Endodermal cell (in vitro differentiated cells): ENCODE results near the gene NOS1. TPM values are rescaled to one million over a fixed set of nuclear protein-coding genes. Genes with fewer than 3 reads are reported as not detected.

Source experiments
- DNase-seq: peaks from one replicate; pipeline ENCODE4 v3.0.0-alpha.2; 2017
- H3K27ac ChIP-seq: 2 replicates; pipeline ENCODE4 v1.5.1; 2013; ENCODE audit warnings: mild to moderate bottlenecking, low read depth, low read length, moderate library complexity
- H3K27me3 ChIP-seq: 2 replicates; pipeline ENCODE4 v1.6.1; 2013; ENCODE audit warnings: mild to moderate bottlenecking, low read length, moderate library complexity; ENCODE audit not compliant: insufficient read depth, control insufficient read depth, poor library complexity, severe bottlenecking
- H3K36me3 ChIP-seq: 2 replicates; pipeline ENCODE4 v1.7.0; 2013; ENCODE audit warnings: mild to moderate bottlenecking, low read length, moderate library complexity; ENCODE audit not compliant: control insufficient read depth, insufficient read depth
- H3K4me1 ChIP-seq: one replicate; pipeline ENCODE4 v1.7.0; 2013; ENCODE audit warnings: low read length; ENCODE audit not compliant: control insufficient read depth, insufficient read depth
- H3K4me3 ChIP-seq: 2 replicates; pipeline ENCODE4 v1.5.1; 2013; ENCODE audit warnings: mild to moderate bottlenecking, low read length, moderate library complexity
- H3K9ac ChIP-seq: 2 replicates; pipeline ENCODE4 v1.6.1; 2013; ENCODE audit warnings: mild to moderate bottlenecking, low read length, moderate library complexity; ENCODE audit not compliant: poor library complexity, severe bottlenecking; ENCODE audit errors: extremely low read depth
- H3K9me3 ChIP-seq: 2 replicates; pipeline ENCODE4 v1.6.1; 2013; ENCODE audit warnings: mild to moderate bottlenecking, low read length, moderate library complexity; ENCODE audit not compliant: control insufficient read depth
- H3K27ac Mint-ChIP-seq: 2 replicates; pipeline ENCODE4 v1.8.0; 2020; ENCODE audit warnings: mixed read lengths
- H3K27me3 Mint-ChIP-seq: 2 replicates; pipeline ENCODE4 v1.8.0; 2021; ENCODE audit warnings: mild to moderate bottlenecking, mixed read lengths; ENCODE audit not compliant: insufficient read depth
- H3K36me3 Mint-ChIP-seq: 2 replicates; pipeline ENCODE4 v1.8.0; 2020; ENCODE audit warnings: low read depth, mixed read lengths
- H3K4me1 Mint-ChIP-seq: 2 replicates; pipeline ENCODE4 v1.8.0; 2020; ENCODE audit warnings: mixed read lengths
- H3K4me3 Mint-ChIP-seq: 2 replicates; pipeline ENCODE4 v1.8.0; 2020; ENCODE audit warnings: mild to moderate bottlenecking, moderate library complexity, mixed read lengths
- H3K9me3 Mint-ChIP-seq: 2 replicates; pipeline ENCODE4 v1.8.0; 2020; ENCODE audit warnings: mild to moderate bottlenecking, mixed read lengths
- WGBS, 2 experiments: methylation state at CpG; one replicate each; pipeline versions ENCODE4 v1.1.5 to v1.1.7; 2013; ENCODE audit warnings: missing lambda C conversion rate in 2 of 2, mixed read lengths in 1 of 2; ENCODE audit not compliant: insufficient coverage in 1 of 2, insufficient read length in 1 of 2; 5-methylcytosine and 5-hydroxymethylcytosine counted together
- total RNA-seq, 2 donors: library from RNA; stranded (reverse); fragmentation: NEBNext Ultra II Directional in 1 of 2; extraction: Animal tissue kit (Norgen Biotek cat#: 25700) in 1 of 2; gene quantifications; 2 replicates in 1 of 2; 3 replicates in 1 of 2; pipeline ENCODE4 v1.2.1, GENCODE V29; 2021
- TF ChIP-seq, protein P1 (sequence below): fragments of 200-600 bp; sonication (generic); conservative IDR thresholded peaks from 2 replicates; pipeline ENCODE4 v1.5.0; 2021; ENCODE audit warnings: antibody characterized with exemption, mild to moderate bottlenecking

Gene NOS1
- total RNA-seq, 2 donors from 2014 or later = 0.33 to 0.88 TPM

DNA sequence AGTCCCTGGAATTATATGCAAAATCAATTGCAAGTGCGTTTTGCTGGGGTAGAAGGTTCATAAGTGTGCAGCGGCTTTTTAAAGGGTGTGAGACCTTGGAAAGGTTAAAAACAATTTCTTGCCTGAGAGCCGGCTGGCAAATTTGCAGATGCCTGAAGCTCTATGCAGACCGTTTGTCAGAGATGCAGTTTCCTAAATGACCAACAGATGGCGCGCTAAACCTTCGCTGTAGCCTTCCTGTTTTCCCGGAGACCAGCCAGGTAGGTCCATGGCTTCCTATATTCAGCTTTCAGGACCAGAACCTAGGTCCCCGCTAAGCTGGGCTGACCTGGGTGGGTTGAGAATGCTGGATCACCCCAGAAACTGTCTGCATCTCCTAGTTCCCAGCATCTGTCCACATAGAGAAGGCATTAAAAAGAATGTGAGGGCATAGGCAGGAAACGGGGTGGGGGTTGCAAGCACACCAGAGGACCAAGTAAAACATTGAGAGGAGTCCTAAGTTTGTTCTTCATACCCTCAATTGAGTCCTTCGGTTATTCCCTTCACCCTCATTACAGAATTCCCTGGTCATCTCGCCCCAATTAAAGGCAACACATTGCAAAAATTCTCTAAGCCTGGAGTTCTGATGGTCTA is 5.7 kb upstream of the NOS1 start:
- H3K27me3 Mint-ChIP-seq = peaks cover 49% of the 10 kb centered on the region
- H3K4me3 Mint-ChIP-seq = no peak overlapping the region
- H3K4me1 ChIP-seq = no peaks in the 10 kb centered on the region
- H3K36me3 Mint-ChIP-seq = no peaks in the 10 kb centered on the region
- H3K4me1 Mint-ChIP-seq = no peaks in the 10 kb centered on the region
- H3K36me3 ChIP-seq = no peaks in the 10 kb centered on the region
- WGBS, 2 experiments = 13 to 23% methylated on average over 10 to 12 of the region's 12 CpGs
- H3K4me3 ChIP-seq = no peak overlapping the region
- no peaks in the 10 kb centered on the region for H3K9me3 Mint-ChIP-seq
- no peak overlapping the region for H3K27ac Mint-ChIP-seq
- no peaks in the 10 kb centered on the region for H3K9me3 ChIP-seq
- H3K27ac ChIP-seq = no peak overlapping the region
- TF ChIP-seq, protein P1, sequence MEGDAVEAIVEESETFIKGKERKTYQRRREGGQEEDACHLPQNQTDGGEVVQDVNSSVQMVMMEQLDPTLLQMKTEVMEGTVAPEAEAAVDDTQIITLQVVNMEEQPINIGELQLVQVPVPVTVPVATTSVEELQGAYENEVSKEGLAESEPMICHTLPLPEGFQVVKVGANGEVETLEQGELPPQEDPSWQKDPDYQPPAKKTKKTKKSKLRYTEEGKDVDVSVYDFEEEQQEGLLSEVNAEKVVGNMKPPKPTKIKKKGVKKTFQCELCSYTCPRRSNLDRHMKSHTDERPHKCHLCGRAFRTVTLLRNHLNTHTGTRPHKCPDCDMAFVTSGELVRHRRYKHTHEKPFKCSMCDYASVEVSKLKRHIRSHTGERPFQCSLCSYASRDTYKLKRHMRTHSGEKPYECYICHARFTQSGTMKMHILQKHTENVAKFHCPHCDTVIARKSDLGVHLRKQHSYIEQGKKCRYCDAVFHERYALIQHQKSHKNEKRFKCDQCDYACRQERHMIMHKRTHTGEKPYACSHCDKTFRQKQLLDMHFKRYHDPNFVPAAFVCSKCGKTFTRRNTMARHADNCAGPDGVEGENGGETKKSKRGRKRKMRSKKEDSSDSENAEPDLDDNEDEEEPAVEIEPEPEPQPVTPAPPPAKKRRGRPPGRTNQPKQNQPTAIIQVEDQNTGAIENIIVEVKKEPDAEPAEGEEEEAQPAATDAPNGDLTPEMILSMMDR = peak; percentile 96
- peak; percentile 97 for DNase-seq
- no peak overlapping the region for H3K9ac ChIP-seq
- H3K27me3 ChIP-seq = peaks cover 48% of the 10 kb centered on the region

DNA sequence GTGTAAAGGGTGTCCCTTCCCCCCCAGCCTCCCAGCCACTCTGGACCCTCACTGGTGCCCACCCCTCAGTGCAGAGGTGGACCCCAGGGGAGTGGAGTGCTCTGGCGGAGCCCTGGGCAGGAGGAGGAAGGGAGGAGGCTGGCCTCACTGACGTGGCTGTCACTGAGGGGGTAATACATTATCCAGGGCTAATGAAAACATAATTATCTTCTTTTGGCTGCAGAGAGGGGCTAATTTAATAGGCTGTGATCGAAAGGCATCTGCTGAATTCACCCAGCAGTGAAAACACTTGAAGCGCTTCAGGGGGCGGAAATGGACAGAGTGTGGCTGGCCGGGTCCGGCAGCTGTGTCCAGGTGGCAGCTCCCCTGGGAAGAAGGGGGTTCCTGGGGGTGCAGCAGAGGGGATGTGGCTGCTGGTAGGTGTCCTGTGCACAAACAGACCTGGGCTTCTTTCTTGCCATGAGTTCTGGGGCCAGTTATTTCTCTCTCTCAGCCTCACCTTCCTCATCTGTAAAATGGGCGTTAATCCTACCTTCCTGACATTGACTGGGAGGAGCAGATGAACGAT is 3.7 kb upstream of the NOS1 start:
- H3K27ac Mint-ChIP-seq = no peak overlapping the region
- Histone ChIP-seq H3K4me1 (no peaks in the 10 kb centered on the region), H3K9ac (no peak overlapping the region), H3K27me3 (peaks cover 68% of the 10 kb centered on the region), H3K9me3 (no peaks in the 10 kb centered on the region), H3K36me3 (no peaks in the 10 kb centered on the region), H3K4me3 (no peak overlapping the region), H3K27ac (no peak overlapping the region)
- no peak overlapping the region for H3K4me3 Mint-ChIP-seq
- H3K27me3 Mint-ChIP-seq = peaks cover 56% of the 10 kb centered on the region
- H3K9me3 Mint-ChIP-seq = no peaks in the 10 kb centered on the region
- TF ChIP-seq, protein P1 = no peak
- DNase-seq = no peak
- 75 to 84% methylated on average over 3 to 8 of the region's 9 CpGs for WGBS, 2 experiments
- H3K36me3 Mint-ChIP-seq = no peaks in the 10 kb centered on the region
- H3K4me1 Mint-ChIP-seq = no peaks in the 10 kb centered on the region

DNA sequence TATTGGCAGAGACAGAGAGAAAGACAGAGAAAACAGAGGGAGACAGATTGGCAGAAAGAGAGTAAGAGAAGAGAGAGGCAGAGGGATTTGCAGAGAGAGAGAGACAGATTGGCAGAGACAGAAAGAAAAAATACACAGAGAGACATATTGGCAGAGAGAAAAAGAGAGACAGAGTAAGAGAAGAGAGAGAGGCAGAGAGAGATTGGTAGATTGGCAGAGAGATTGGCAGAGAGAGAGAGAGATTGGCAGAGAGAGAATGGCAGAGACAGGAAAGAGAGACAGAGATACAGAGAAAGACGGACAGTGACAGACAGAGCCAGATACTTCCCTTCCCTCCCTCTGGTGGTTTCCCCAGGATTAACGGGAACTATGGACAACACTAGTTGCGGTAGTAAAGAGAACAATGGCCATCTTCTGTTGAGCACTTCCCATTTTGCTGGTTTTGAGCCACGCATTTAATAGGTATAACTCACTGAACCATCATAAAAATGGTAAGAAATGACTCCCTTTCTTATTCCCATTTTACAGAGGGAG is 2.6 kb upstream of the NOS1 start:
- DNase-seq = no peak
- Histone ChIP-seq H3K27ac (no peak overlapping the region), H3K4me3 (no peak overlapping the region), H3K9ac (no peak overlapping the region), H3K27me3 (peaks cover 73% of the 10 kb centered on the region), H3K36me3 (no peaks in the 10 kb centered on the region), H3K9me3 (no peaks in the 10 kb centered on the region), H3K4me1 (no peaks in the 10 kb centered on the region)
- Mint-ChIP-seq H3K27ac (no peak overlapping the region), H3K4me1 (peaks cover 2% of the 10 kb centered on the region), H3K4me3 (no peak overlapping the region), H3K9me3 (no peaks in the 10 kb centered on the region), H3K27me3 (peaks cover 64% of the 10 kb centered on the region), H3K36me3 (no peaks in the 10 kb centered on the region)
- 33 to 47% methylated on average over 2 to 4 of the region's 4 CpGs for WGBS, 2 experiments
- TF ChIP-seq, protein P1 = peak; percentile 66
